OCI-LY1 (cell line): ENCODE data around the gene IGFL2.
"Not testable (repeated sequence)": the region's sequence is repeated elsewhere in the genome, so short reads cannot be mapped to it uniquely, and the experiment has no call there.

Experiments
- H2AFZ ChIP-seq: fragments of 200-600 bp; sonication (generic), shearing (Covaris generic); 2 replicates; pipeline ENCODE4 v1.6.0; 2014; ENCODE audit warnings: antibody characterized with exemption, mild to moderate bottlenecking, low read length
- H3F3A ChIP-seq: fragments of 200-600 bp; sonication (generic), shearing (Covaris generic); 2 replicates; pipeline ENCODE4 v1.6.0; 2014; ENCODE audit warnings: mild to moderate bottlenecking, antibody characterized with exemption, low read length, moderate library complexity; ENCODE audit not compliant: insufficient read depth
- H3K27ac ChIP-seq: fragments of 200-600 bp; sonication (generic); 2 replicates; pipeline ENCODE4 v1.5.1; 2014; ENCODE audit warnings: low read length, mixed run types, mild to moderate bottlenecking, low read depth; ENCODE audit not compliant: poor library complexity, severe bottlenecking
- H3K27me3 ChIP-seq: fragments of 200-600 bp; sonication (generic); 2 replicates; pipeline ENCODE4 v1.6.0; 2014; ENCODE audit warnings: antibody characterized with exemption, mild to moderate bottlenecking, low read length, moderate library complexity; ENCODE audit not compliant: insufficient read depth
- H3K36me3 ChIP-seq: fragments of 200-600 bp; sonication (generic); 2 replicates; pipeline ENCODE4 v1.6.1; 2014; ENCODE audit warnings: mild to moderate bottlenecking, antibody characterized with exemption, low read length, moderate library complexity, mixed read lengths; ENCODE audit not compliant: insufficient read depth
- H3K4me1 ChIP-seq: fragments of 200-600 bp; sonication (generic); 2 replicates; pipeline ENCODE4 v1.5.1; 2014; ENCODE audit warnings: mild to moderate bottlenecking, low read length, moderate library complexity; ENCODE audit not compliant: insufficient read depth, severe bottlenecking
- H3K4me2 ChIP-seq: fragments of 200-600 bp; sonication (generic), shearing (Covaris generic); 2 replicates; pipeline ENCODE4 v1.6.1; 2014; ENCODE audit warnings: low read length
- H3K4me3 ChIP-seq: fragments of 200-600 bp; sonication (generic); 2 replicates; pipeline ENCODE4 v1.5.1; 2014; ENCODE audit warnings: low read length, low read depth, mild to moderate bottlenecking, mixed read lengths; ENCODE audit not compliant: poor library complexity, severe bottlenecking
- H3K79me2 ChIP-seq: fragments of 200-600 bp; shearing (Covaris generic); 2 replicates; pipeline ENCODE4 v1.6.1; 2016; ENCODE audit warnings: mixed run types, low read length, mixed read lengths; ENCODE audit not compliant: insufficient read depth
- H3K9ac ChIP-seq: fragments of 200-600 bp; sonication (generic), shearing (Covaris generic); 2 replicates; pipeline ENCODE4 v1.6.1; 2014; ENCODE audit warnings: mild to moderate bottlenecking, low read length, mixed read lengths
- H3K9me2 ChIP-seq: fragments of 200-600 bp; sonication (generic), shearing (Covaris generic); 2 replicates; pipeline ENCODE4 v1.6.1; 2014; ENCODE audit warnings: low read depth, mild to moderate bottlenecking, low read length, mixed read lengths
- H3K9me3 ChIP-seq: fragments of 200-600 bp; shearing (Covaris generic); 2 replicates; pipeline ENCODE4 v1.6.1; 2014; ENCODE audit warnings: low read length, mixed read lengths
- H4K20me1 ChIP-seq: fragments of 200-600 bp; sonication (generic), shearing (Covaris generic); 2 replicates; pipeline ENCODE4 v1.6.0; 2016; ENCODE audit warnings: mild to moderate bottlenecking, low read length; ENCODE audit not compliant: insufficient read depth
- EZH2 ChIP-seq: fragments of 200-600 bp; sonication (generic), shearing (Covaris generic); IDR thresholded peaks from 2 replicates; pipeline ENCODE4 v1.8.0; 2017; ENCODE audit warnings: borderline replicate concordance, mixed run types, mild to moderate bottlenecking, antibody characterized with exemption, low read length, moderate library complexity, mixed read lengths
- TF ChIP-seq, protein P1 (sequence below): fragments of 200-600 bp; sonication (generic), shearing (Covaris generic); IDR thresholded peaks from 2 replicates; pipeline ENCODE4 v1.5.1; 2017; ENCODE audit warnings: mild to moderate bottlenecking, antibody characterized with exemption, low read length, moderate library complexity, mixed read lengths

Gene IGFL2

DNA sequence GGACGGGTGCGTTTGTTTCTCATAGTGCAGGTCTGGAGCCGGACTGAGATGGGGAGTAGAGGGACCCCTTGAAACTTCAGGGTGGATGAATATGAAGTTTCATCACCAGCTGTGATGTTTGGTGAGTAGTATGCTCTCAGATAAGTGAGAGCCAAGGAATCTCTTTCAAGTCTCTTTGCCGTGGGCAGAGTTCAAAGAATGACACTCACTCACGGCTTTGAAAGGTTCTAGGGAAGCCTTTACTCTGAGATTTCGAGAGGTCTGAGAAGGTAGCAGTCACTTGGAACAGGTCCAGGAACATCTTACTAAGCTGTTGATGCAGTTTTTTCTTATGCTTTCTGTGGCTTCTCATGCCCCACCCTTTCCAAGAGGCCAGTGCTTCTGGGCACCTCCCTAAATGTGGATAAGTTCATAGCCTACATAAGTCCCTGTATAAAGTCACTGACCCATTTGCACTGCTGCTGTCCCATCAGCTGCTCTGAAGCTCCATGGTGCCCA is at the start of gene IGFL2:
TSS of gene IGFL2 (plus strand) at position 448 of the 498 bp plus-strand sequence. CDS start at position 489, 41 bp downstream.
- Histone ChIP-seq H3K4me2 (no peak within 1 kb of the TSS), H3K4me1 (no peaks in the 10 kb centered on the region), H3K79me2 (no peaks in the 10 kb centered on the region), H3K27ac (no peak within 1 kb of the TSS), H3K9me3 (no peaks in the 10 kb centered on the region), H4K20me1 (no peaks in the 10 kb centered on the region), H3K36me3 (no peaks in the 10 kb centered on the region), H3K27me3 (no peaks in the 10 kb centered on the region), H2AFZ (no peak within 1 kb of the TSS), H3K4me3 (no peak within 1 kb of the TSS), H3F3A (no peaks in the 10 kb centered on the region), H3K9ac (no peak within 1 kb of the TSS), H3K9me2 (no peaks in the 10 kb centered on the region)
- TF ChIP-seq EZH2, result no peak
- TF ChIP-seq, protein P1, sequence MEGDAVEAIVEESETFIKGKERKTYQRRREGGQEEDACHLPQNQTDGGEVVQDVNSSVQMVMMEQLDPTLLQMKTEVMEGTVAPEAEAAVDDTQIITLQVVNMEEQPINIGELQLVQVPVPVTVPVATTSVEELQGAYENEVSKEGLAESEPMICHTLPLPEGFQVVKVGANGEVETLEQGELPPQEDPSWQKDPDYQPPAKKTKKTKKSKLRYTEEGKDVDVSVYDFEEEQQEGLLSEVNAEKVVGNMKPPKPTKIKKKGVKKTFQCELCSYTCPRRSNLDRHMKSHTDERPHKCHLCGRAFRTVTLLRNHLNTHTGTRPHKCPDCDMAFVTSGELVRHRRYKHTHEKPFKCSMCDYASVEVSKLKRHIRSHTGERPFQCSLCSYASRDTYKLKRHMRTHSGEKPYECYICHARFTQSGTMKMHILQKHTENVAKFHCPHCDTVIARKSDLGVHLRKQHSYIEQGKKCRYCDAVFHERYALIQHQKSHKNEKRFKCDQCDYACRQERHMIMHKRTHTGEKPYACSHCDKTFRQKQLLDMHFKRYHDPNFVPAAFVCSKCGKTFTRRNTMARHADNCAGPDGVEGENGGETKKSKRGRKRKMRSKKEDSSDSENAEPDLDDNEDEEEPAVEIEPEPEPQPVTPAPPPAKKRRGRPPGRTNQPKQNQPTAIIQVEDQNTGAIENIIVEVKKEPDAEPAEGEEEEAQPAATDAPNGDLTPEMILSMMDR, result no peak

DNA sequence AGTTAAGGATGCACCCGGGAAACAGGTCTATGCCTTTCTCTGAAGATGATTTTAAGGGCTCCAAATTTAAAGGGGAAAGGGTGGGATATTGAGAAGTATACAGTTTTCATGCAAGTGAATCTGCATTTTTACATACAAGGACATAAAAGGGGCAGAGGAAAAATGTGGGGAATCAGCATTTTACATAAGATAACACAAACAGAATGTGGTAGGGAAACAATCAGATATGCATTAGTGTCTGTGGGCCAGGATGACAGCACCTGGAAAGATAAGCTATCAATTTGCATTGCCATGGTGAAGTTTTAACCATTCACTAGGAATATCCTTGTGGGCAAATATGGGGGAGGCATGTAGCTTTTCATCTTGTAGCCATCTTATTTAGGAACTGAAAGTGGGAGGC is 47.7 kb upstream of the IGFL2 start:
- Histone ChIP-seq H3K4me1 (no peaks in the 10 kb centered on the region), H4K20me1 (no peaks in the 10 kb centered on the region), H3K36me3 (no peaks in the 10 kb centered on the region), H3K9ac (no peak overlapping the region), H3K27ac (no peak overlapping the region), H3K4me3 (no peak overlapping the region), H3K79me2 (no peaks in the 10 kb centered on the region), H3K9me2 (no peaks in the 10 kb centered on the region), H3K9me3 (0 out of 2 replicates have a peak, but pooled peaks cover 2% of the 10 kb centered on the region), H3F3A (no peaks in the 10 kb centered on the region), H3K27me3 (no peaks in the 10 kb centered on the region), H3K4me2 (no peak overlapping the region), H2AFZ (no peak overlapping the region)
- TF ChIP-seq, protein P1, result no peak
- no peak for TF ChIP-seq EZH2

DNA sequence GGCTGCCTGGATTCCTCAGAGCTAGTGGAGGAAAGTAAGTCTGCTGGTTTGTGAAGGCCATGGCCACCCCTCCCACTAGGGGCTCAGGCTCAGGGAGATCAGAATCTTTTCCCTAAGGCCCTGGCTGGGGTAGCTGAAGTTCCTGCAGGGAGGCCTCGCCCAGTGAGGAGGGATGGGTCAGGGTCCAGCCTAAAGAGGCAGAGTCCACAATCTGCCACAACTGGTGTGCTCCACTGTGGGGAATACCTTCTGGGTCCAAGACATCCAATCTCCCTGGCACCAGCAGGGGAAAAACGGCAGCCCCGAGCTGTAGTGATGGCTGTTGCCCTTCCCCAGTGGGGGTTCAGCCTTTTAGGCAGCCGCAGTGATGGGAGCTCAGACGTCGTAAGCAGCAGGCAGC is 46.7 kb upstream of the IGFL2 start:
- no peaks in the 10 kb centered on the region for H3K79me2 ChIP-seq

DNA sequence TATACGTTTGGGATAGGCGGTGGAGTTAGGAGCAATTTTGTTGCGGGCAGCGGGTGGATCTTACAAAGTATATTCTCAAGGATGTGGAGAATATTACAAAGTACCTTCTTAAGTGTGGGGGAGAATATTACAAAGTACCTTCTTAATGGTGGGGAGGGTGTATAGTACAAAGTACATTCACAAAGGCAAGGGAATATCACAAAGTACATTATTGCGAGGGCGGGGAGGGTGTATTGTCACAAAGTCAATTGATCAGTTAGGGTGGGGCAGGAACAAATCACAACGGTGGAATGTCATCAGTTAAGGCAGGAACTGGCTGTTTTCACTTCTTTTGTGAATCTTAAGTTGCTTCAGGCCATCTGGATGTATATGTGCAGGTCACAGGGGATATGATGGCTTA is 45.7 kb upstream of the IGFL2 start:
- H3K4me3 ChIP-seq, H3K27me3 ChIP-seq, H3K79me2 ChIP-seq, H4K20me1 ChIP-seq, H3K27ac ChIP-seq, H3F3A ChIP-seq, H3K9me3 ChIP-seq, H3K9ac ChIP-seq, H2AFZ ChIP-seq, H3K4me1 ChIP-seq, H3K9me2 ChIP-seq, H3K4me2 ChIP-seq, H3K36me3 ChIP-seq: not testable (repeated sequence)

More for the DNA sequence above, 46.7 kb upstream of the IGFL2 start:
- H3K9me3 ChIP-seq, result 0 out of 2 replicates have a peak, but pooled peaks cover 2% of the 10 kb centered on the region
- H4K20me1 ChIP-seq, result no peaks in the 10 kb centered on the region
- no peaks in the 10 kb centered on the region for H3K9me2 ChIP-seq
- no peak overlapping the region for H3K27ac ChIP-seq
- H2AFZ ChIP-seq, result no peak overlapping the region
- no peaks in the 10 kb centered on the region for H3K36me3 ChIP-seq
- TF ChIP-seq, protein P1, result no peak
- TF ChIP-seq EZH2, result no peak
- H3K4me3 ChIP-seq, result no peak overlapping the region
- H3F3A ChIP-seq, result no peaks in the 10 kb centered on the region
- no peak overlapping the region for H3K9ac ChIP-seq
- H3K4me2 ChIP-seq, result no peak overlapping the region
- no peaks in the 10 kb centered on the region for H3K27me3 ChIP-seq
- no peaks in the 10 kb centered on the region for H3K4me1 ChIP-seq
